H9 (cell line): ENCODE results near the gene ATE1. TPM values are rescaled to one million over a fixed set of nuclear protein-coding genes. Genes with fewer than 3 reads are reported as not detected.

Source experiments
- DNase-seq: peaks from one replicate; pipeline ENCODE4 v3.0.0-alpha.2; 2017
- H2AFZ ChIP-seq: one replicate; pipeline ENCODE4 v1.6.1; 2013; ENCODE audit warnings: mild to moderate bottlenecking, low read length, control low read depth, moderate library complexity
- H2AK5ac ChIP-seq: 2 replicates; pipeline ENCODE4 v1.6.1; 2013; ENCODE audit warnings: low read length, control low read depth, mixed read lengths; ENCODE audit not compliant: insufficient read length
- H2BK120ac ChIP-seq: one replicate; pipeline ENCODE4 v1.6.1; 2013; ENCODE audit warnings: low read depth, mild to moderate bottlenecking, low read length, control low read depth, inconsistent platforms; ENCODE audit not compliant: poor library complexity, severe bottlenecking
- H2BK12ac ChIP-seq: 2 replicates; pipeline ENCODE4 v1.6.1; 2013; ENCODE audit warnings: low read length, control low read depth, mixed read lengths, low read depth; ENCODE audit not compliant: insufficient read length
- H2BK15ac ChIP-seq: 2 replicates; pipeline ENCODE4 v1.6.1; 2013; ENCODE audit warnings: low read depth, low read length, control low read depth
- H2BK20ac ChIP-seq: one replicate; pipeline ENCODE4 v1.6.1; 2013; ENCODE audit warnings: low read depth, mild to moderate bottlenecking, low read length, control low read depth, inconsistent platforms; ENCODE audit not compliant: poor library complexity, severe bottlenecking
- H2BK5ac ChIP-seq: 2 replicates; pipeline ENCODE4 v1.6.1; 2013; ENCODE audit warnings: low read length, control low read depth, mixed read lengths; ENCODE audit not compliant: insufficient read length
- H3K14ac ChIP-seq: 2 replicates; pipeline ENCODE4 v1.6.1; 2013; ENCODE audit warnings: low read length, control low read depth; ENCODE audit not compliant: insufficient read depth
- H3K18ac ChIP-seq: 2 replicates; pipeline ENCODE4 v1.6.1; 2013; ENCODE audit warnings: low read depth, mild to moderate bottlenecking, mixed read lengths, low read length, control low read depth; ENCODE audit not compliant: insufficient read length
- H3K23ac ChIP-seq: 2 replicates; pipeline ENCODE4 v1.6.1; 2013; ENCODE audit warnings: low read length, control low read depth, mixed read lengths, low read depth; ENCODE audit not compliant: insufficient read length
- H3K23me2 ChIP-seq: 2 replicates; pipeline ENCODE4 v1.6.1; 2013; ENCODE audit warnings: low read depth, mild to moderate bottlenecking, mixed read lengths, low read length, control low read depth; ENCODE audit not compliant: insufficient read length, poor library complexity, severe bottlenecking
- H3K27ac ChIP-seq: 2 replicates; pipeline ENCODE4 v1.5.1; 2013; ENCODE audit warnings: low read length, control low read depth, mixed read lengths, low read depth; ENCODE audit not compliant: insufficient read length
- H3K27me3 ChIP-seq: 2 replicates; pipeline ENCODE4 v1.6.1; 2013; ENCODE audit warnings: low read length, control low read depth, inconsistent platforms; ENCODE audit not compliant: insufficient read depth
- H3K4ac ChIP-seq: 2 replicates; pipeline ENCODE4 v1.6.1; 2013; ENCODE audit warnings: low read depth, mild to moderate bottlenecking, control low read depth, inconsistent platforms, low read length, moderate library complexity
- H3K4me1 ChIP-seq: 2 replicates; pipeline ENCODE4 v1.6.1; 2013; ENCODE audit warnings: low read length, control low read depth, inconsistent platforms; ENCODE audit not compliant: insufficient read depth
- H3K4me2 ChIP-seq: 2 replicates; pipeline ENCODE4 v1.6.1; 2013; ENCODE audit warnings: low read length, control low read depth, mixed read lengths; ENCODE audit not compliant: insufficient read length, insufficient read depth
- H3K56ac ChIP-seq: 2 replicates; pipeline ENCODE4 v1.6.1; 2013; ENCODE audit warnings: low read depth, mild to moderate bottlenecking, mixed read lengths, low read length, control low read depth; ENCODE audit not compliant: insufficient read length
- H3K79me1 ChIP-seq: 2 replicates; pipeline ENCODE4 v1.6.1; 2013; ENCODE audit warnings: low read depth, mild to moderate bottlenecking, moderate library complexity, low read length, control low read depth, inconsistent platforms; ENCODE audit not compliant: insufficient read depth, poor library complexity, severe bottlenecking
- H3K79me2 ChIP-seq: 2 replicates; pipeline ENCODE4 v1.6.1; 2013; ENCODE audit warnings: low read length, control low read depth, inconsistent platforms; ENCODE audit not compliant: insufficient read depth
- H3K9ac ChIP-seq: 2 replicates; pipeline ENCODE4 v1.6.1; 2013; ENCODE audit warnings: low read length, control low read depth, mixed read lengths; ENCODE audit not compliant: insufficient read length; ENCODE audit errors: extremely low read depth
- H3K9me3 ChIP-seq: one replicate; pipeline ENCODE4 v1.6.1; 2013; ENCODE audit warnings: low read depth, low read length, inconsistent platforms; ENCODE audit not compliant: control insufficient read depth
- H3T11ph ChIP-seq: one replicate; pipeline ENCODE4 v1.6.1; 2013; ENCODE audit warnings: mild to moderate bottlenecking, low read length, control low read depth, inconsistent platforms
- H4K20me1 ChIP-seq: one replicate; pipeline ENCODE4 v1.6.1; 2013; ENCODE audit not compliant: control insufficient read depth, insufficient read length, insufficient read depth
- H4K5ac ChIP-seq: 2 replicates; pipeline ENCODE4 v1.6.1; 2013; ENCODE audit warnings: low read depth, mild to moderate bottlenecking, mixed read lengths, low read length, control low read depth; ENCODE audit not compliant: insufficient read length
- H4K8ac ChIP-seq: replicated peaks from 2 replicates; pipeline ENCODE4 v1.6.1; 2013; ENCODE audit warnings: low read length, control low read depth, mixed read lengths, low read depth; ENCODE audit not compliant: insufficient read length
- H4K91ac ChIP-seq: 2 replicates; pipeline ENCODE4 v1.6.1; 2013; ENCODE audit warnings: low read depth, mild to moderate bottlenecking, moderate library complexity, mixed read lengths, low read length, control low read depth; ENCODE audit not compliant: insufficient read length
- H3K27ac Mint-ChIP-seq, 3 experiments: 2 replicates in 2 of 3; 3 replicates in 1 of 3; pipeline ENCODE4 v1.8.0; 2020 to 2021; ENCODE audit warnings: mixed read lengths in 3 of 3, mild to moderate bottlenecking in 1 of 3, moderate library complexity in 1 of 3
- H3K27me3 Mint-ChIP-seq: 2 replicates; pipeline ENCODE4 v1.8.0; 2021; ENCODE audit warnings: low read depth, mild to moderate bottlenecking, moderate library complexity, mixed read lengths
- H3K36me3 Mint-ChIP-seq, 3 experiments: 2 replicates in 2 of 3; 3 replicates in 1 of 3; pipeline ENCODE4 v1.8.0; 2020 to 2021; ENCODE audit warnings: low read depth in 3 of 3, mixed read lengths in 3 of 3; ENCODE audit not compliant: insufficient read depth in 1 of 3
- H3K4me1 Mint-ChIP-seq, 2 experiments: 2 replicates each; pipeline ENCODE4 v1.8.0; 2020; ENCODE audit warnings: mixed read lengths in 2 of 2
- H3K4me3 Mint-ChIP-seq, 2 experiments: 2 replicates in 1 of 2; 3 replicates in 1 of 2; pipeline ENCODE4 v1.8.0; 2020 to 2021; ENCODE audit warnings: mild to moderate bottlenecking in 2 of 2, mixed read lengths in 2 of 2, moderate library complexity in 1 of 2
- H3K9me3 Mint-ChIP-seq, 2 experiments: 2 replicates in 1 of 2; 3 replicates in 1 of 2; pipeline ENCODE4 v1.8.0; 2020; ENCODE audit warnings: mild to moderate bottlenecking in 2 of 2, mixed read lengths in 2 of 2, moderate library complexity in 1 of 2
- WGBS: extraction: QIAGEN DNeasy Blood & Tissue Kit; methylation state at CpG from one replicate; pipeline ENCODE4 v1.1.7; 2013; ENCODE audit warnings: missing lambda C conversion rate, low lambda C conversion rate, mixed read lengths; ENCODE audit not compliant: insufficient read length; ENCODE audit errors: extremely low coverage; 5-methylcytosine and 5-hydroxymethylcytosine counted together
- total RNA-seq: library from RNA; stranded (reverse); gene quantifications from 2 replicates; pipeline ENCODE4 v1.2.1, GENCODE V29; 2021
- TF ChIP-seq, protein P1 (sequence below): fragments of 200-600 bp; sonication (generic); conservative IDR thresholded peaks from 3 replicates; pipeline ENCODE4 v1.8.0; 2021; ENCODE audit warnings: antibody characterized with exemption, mild to moderate bottlenecking

ATE1 gene
- total RNA-seq, 1 experiment from 2014 or later, result 29.0 TPM

DNA sequence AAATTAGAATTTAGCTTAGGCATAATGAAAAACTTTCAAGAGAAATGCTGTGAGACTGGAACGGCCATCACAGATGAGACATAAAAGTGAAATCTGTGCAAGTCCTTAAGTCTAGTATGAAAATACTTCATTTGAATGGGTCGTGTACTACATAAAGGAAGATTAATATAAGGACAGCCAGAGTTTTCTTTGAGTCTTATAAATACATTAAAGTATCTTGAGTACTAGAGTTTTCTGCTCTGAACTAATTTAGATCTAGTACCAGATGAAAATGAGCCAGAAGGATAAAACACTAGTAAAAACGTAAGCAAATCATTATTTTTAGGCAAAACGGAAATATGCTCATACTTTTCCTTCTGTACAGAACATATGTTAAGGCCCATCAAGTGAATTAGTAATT is 93.1 kb downstream of the ATE1 start:
- H3K27me3 Mint-ChIP-seq, result no peaks in the 10 kb centered on the region

More for the DNA sequence above, 93.1 kb downstream of the ATE1 start:
- Mint-ChIP-seq H3K27ac (no peak overlapping the region), H3K36me3 (peaks cover 4 to 15% (median 14%) of the 10 kb centered on the region in 3 experiments; a peak in 4 of 7 replicates), H3K4me3 (no peak overlapping the region), H3K9me3 (no peaks in the 10 kb centered on the region), H3K4me1 (no peaks in the 10 kb centered on the region)
- Histone ChIP-seq H3T11ph (no peak overlapping the region), H2BK5ac (no peak overlapping the region), H3K23me2 (no peaks in the 10 kb centered on the region), H3K9ac (no peak overlapping the region), H3K4me1 (no peaks in the 10 kb centered on the region), H4K91ac (no peak overlapping the region), H3K4ac (no peak overlapping the region), H3K23ac (no peak overlapping the region), H2BK15ac (no peak overlapping the region), H4K8ac (no peak overlapping the region), H3K79me2 (no peaks in the 10 kb centered on the region), H4K20me1 (no peaks in the 10 kb centered on the region), H3K27me3 (no peaks in the 10 kb centered on the region), H3K18ac (no peak overlapping the region), H4K5ac (no peak overlapping the region), H2AK5ac (no peak overlapping the region), H3K14ac (no peak overlapping the region), H3K27ac (no peak overlapping the region), H3K4me2 (no peak overlapping the region), H3K79me1 (no peaks in the 10 kb centered on the region), H2AFZ (no peak overlapping the region), H2BK20ac (no peak overlapping the region), H2BK12ac (no peak overlapping the region), H3K9me3 (no peaks in the 10 kb centered on the region), H2BK120ac (no peak overlapping the region), H3K56ac (no peak overlapping the region)
- no CpG with 5 or more reads among the region's 4 CpGs for WGBS
- no peak for DNase-seq
- TF ChIP-seq, protein P1, sequence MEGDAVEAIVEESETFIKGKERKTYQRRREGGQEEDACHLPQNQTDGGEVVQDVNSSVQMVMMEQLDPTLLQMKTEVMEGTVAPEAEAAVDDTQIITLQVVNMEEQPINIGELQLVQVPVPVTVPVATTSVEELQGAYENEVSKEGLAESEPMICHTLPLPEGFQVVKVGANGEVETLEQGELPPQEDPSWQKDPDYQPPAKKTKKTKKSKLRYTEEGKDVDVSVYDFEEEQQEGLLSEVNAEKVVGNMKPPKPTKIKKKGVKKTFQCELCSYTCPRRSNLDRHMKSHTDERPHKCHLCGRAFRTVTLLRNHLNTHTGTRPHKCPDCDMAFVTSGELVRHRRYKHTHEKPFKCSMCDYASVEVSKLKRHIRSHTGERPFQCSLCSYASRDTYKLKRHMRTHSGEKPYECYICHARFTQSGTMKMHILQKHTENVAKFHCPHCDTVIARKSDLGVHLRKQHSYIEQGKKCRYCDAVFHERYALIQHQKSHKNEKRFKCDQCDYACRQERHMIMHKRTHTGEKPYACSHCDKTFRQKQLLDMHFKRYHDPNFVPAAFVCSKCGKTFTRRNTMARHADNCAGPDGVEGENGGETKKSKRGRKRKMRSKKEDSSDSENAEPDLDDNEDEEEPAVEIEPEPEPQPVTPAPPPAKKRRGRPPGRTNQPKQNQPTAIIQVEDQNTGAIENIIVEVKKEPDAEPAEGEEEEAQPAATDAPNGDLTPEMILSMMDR, result no peak
